ENCODE data around the gene RIMBP2. TPM values are rescaled to one million over a fixed set of nuclear protein-coding genes. Genes with fewer than 3 reads are reported as not detected.
A peak's percentile ranks its signal among the peaks of the same experiment; 100 is the strongest.

The RIMBP2 gene
- total RNA-seq, 1 experiment from 2014 or later = not detected

- Histone ChIP-seq H3K4me3 (ENCODE audit: low read depth, low read length) (no peak overlapping the region), H3K27me3 (replicated peaks; ENCODE audit: control insufficient read depth, insufficient read depth, low read length) (no peaks in the 10 kb centered on the region), H3K9me3 (no peaks in the 10 kb centered on the region), H3K4me1 (no peaks in the 10 kb centered on the region), H3K36me3 (ENCODE audit: control insufficient read depth, insufficient read depth, low read length) (no peaks in the 10 kb centered on the region)
- Mint-ChIP-seq H3K27me3 (ENCODE audit: insufficient read depth, unreplicated experiment) (no peaks in the 10 kb centered on the region), H3K36me3 (ENCODE audit: insufficient read depth, unreplicated experiment) (no peaks in the 10 kb centered on the region), H3K4me3 (ENCODE audit: unreplicated experiment) (peak overlapping the region; percentile 64), H3K4me1 (ENCODE audit: low read depth, unreplicated experiment) (no peaks in the 10 kb centered on the region), H3K9me3 (ENCODE audit: unreplicated experiment) (no peaks in the 10 kb centered on the region), H3K27ac (ENCODE audit: unreplicated experiment) (no peak overlapping the region)
- CTCF ChIA-PET = no interaction called here
- BruUV-seq (replicated peaks) = no TSS peak
- TF ChIP-seq, protein P1, sequence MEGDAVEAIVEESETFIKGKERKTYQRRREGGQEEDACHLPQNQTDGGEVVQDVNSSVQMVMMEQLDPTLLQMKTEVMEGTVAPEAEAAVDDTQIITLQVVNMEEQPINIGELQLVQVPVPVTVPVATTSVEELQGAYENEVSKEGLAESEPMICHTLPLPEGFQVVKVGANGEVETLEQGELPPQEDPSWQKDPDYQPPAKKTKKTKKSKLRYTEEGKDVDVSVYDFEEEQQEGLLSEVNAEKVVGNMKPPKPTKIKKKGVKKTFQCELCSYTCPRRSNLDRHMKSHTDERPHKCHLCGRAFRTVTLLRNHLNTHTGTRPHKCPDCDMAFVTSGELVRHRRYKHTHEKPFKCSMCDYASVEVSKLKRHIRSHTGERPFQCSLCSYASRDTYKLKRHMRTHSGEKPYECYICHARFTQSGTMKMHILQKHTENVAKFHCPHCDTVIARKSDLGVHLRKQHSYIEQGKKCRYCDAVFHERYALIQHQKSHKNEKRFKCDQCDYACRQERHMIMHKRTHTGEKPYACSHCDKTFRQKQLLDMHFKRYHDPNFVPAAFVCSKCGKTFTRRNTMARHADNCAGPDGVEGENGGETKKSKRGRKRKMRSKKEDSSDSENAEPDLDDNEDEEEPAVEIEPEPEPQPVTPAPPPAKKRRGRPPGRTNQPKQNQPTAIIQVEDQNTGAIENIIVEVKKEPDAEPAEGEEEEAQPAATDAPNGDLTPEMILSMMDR (IDR thresholded peaks at IDR 0.05; ENCODE audit: insufficient read depth in 1 of 2, low read depth in 1 of 2, low read length in 1 of 2, severe bottlenecking in 1 of 2, unreplicated experiment in 1 of 2) = no peak
- intact Hi-C loops (cut with micrococcal nuclease; ENCODE audit: unreplicated experiment) = no loop called here
- peak; percentile 49 to 56 for DNase-seq
- POLR2A ChIA-PET = no interaction called here
Measured at GRCh38 chr12:130506844-130507243, 209.3 kb downstream of the RIMBP2 start.

DNA sequence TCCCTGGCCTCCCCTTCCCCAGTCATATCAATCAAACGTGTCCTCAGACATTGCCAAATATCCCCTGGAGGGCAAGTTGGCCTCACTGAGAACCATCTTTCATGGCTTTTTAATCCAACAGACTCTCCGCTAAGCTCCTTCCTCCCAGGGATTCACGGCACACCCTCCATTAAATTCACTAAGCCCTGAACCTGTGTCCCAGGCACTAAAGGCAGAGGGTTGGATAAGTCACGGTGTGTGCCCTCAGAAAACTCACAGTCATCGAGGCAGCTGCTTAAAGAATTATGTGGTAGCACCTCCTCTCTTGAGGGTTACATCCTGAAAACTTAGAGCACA, 211.3 kb downstream of the RIMBP2 start:
- Mint-ChIP-seq H3K9me3 (ENCODE audit: unreplicated experiment) (peaks cover 3% of the 10 kb centered on the region), H3K27ac (ENCODE audit: unreplicated experiment) (no peak overlapping the region), H3K4me1 (ENCODE audit: low read depth, unreplicated experiment) (no peaks in the 10 kb centered on the region), H3K27me3 (ENCODE audit: insufficient read depth, unreplicated experiment) (no peaks in the 10 kb centered on the region), H3K36me3 (ENCODE audit: insufficient read depth, unreplicated experiment) (no peaks in the 10 kb centered on the region), H3K4me3 (ENCODE audit: unreplicated experiment) (no peak overlapping the region)
- Histone ChIP-seq H3K4me3 (ENCODE audit: low read depth, low read length) (no peak overlapping the region), H3K27me3 (replicated peaks; ENCODE audit: control insufficient read depth, insufficient read depth, low read length) (no peaks in the 10 kb centered on the region), H3K4me1 (no peaks in the 10 kb centered on the region), H3K9me3 (no peaks in the 10 kb centered on the region), H3K36me3 (ENCODE audit: control insufficient read depth, insufficient read depth, low read length) (no peaks in the 10 kb centered on the region)
- BruUV-seq (replicated peaks) = no TSS peak
- POLR2A ChIA-PET = no interaction called here
- intact Hi-C loops (cut with micrococcal nuclease; ENCODE audit: unreplicated experiment) = no loop called here
- TF ChIP-seq, protein P1 (IDR thresholded peaks at IDR 0.05; ENCODE audit: insufficient read depth in 1 of 2, low read depth in 1 of 2, low read length in 1 of 2, severe bottlenecking in 1 of 2, unreplicated experiment in 1 of 2) = no peak
- DNase-seq = no peak
- CTCF ChIA-PET = no interaction called here

DNA sequence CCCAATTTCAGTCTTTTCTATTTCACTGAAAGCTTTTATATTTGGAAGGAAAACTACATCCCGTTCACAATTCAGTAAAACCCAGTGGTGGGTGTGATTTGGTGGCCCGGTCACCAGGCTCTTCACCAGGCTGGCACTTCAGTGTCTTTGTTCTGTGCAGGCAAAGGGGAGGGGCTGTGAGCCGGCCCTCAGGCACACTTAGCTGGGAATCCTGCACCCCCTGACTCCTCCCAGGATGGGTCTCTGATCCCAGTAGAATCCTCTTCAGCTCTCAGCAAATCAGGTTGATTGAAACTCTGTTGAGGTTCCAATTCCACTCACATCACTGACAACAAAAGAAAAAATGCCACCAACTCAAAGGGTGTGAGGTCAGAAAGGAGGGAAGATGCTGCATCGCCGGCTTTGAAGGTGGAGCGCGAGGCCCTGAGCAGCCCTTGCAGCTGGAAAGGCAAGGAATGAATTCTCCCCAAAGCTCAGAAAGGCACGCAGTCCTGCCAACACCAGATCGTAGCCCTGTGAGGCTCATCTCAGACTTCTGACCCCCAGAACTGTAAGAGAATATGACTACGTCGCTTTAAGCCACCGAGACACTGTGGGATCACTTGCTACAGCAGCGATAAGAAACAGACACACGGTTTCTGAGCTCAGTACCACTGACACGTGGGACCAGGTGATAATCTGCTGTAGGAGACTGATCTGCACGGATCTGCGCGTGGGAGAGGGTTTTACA, 211.8 kb downstream of the RIMBP2 start:
- Mint-ChIP-seq H3K9me3 (ENCODE audit: unreplicated experiment) (peaks cover 8% of the 10 kb centered on the region), H3K4me1 (ENCODE audit: low read depth, unreplicated experiment) (no peaks in the 10 kb centered on the region), H3K27ac (ENCODE audit: unreplicated experiment) (no peak overlapping the region), H3K36me3 (ENCODE audit: insufficient read depth, unreplicated experiment) (no peaks in the 10 kb centered on the region), H3K4me3 (ENCODE audit: unreplicated experiment) (no peak overlapping the region), H3K27me3 (ENCODE audit: insufficient read depth, unreplicated experiment) (peaks cover 3% of the 10 kb centered on the region)
- Histone ChIP-seq H3K27me3 (replicated peaks; ENCODE audit: control insufficient read depth, insufficient read depth, low read length) (no peaks in the 10 kb centered on the region), H3K4me1 (no peaks in the 10 kb centered on the region), H3K4me3 (ENCODE audit: low read depth, low read length) (no peak overlapping the region), H3K9me3 (no peaks in the 10 kb centered on the region), H3K36me3 (ENCODE audit: control insufficient read depth, insufficient read depth, low read length) (no peaks in the 10 kb centered on the region)
- DNase-seq = no peak
- intact Hi-C loops (cut with micrococcal nuclease; ENCODE audit: unreplicated experiment) = no loop called here
- BruUV-seq (replicated peaks) = no TSS peak
- TF ChIP-seq, protein P1 (IDR thresholded peaks at IDR 0.05; ENCODE audit: insufficient read depth in 1 of 2, low read depth in 1 of 2, low read length in 1 of 2, severe bottlenecking in 1 of 2, unreplicated experiment in 1 of 2) = no peak
- ChIA-PET CTCF (no interaction called here), POLR2A (no interaction called here)

Data from Caco-2 (cell line).